MM.1S (cell line): ENCODE data around the gene CBX8.

Experiments
- DNase-seq: peaks from one replicate; pipeline ENCODE4 v3.0.0-alpha.2; 2015
- H2AFZ ChIP-seq: fragments of 300-600 bp; sonication (generic); 2 replicates; pipeline ENCODE4 v1.6.0; 2016; ENCODE audit warnings: antibody characterized with exemption, low read length
- H3F3A ChIP-seq: fragments of 300-600 bp; sonication (generic); 2 replicates; pipeline ENCODE4 v1.6.1; 2016; ENCODE audit warnings: mild to moderate bottlenecking, antibody characterized with exemption, low read length, moderate library complexity, mixed read lengths; ENCODE audit not compliant: insufficient read depth
- H3K27ac ChIP-seq: fragments of 300-600 bp; sonication (generic); 2 replicates; pipeline ENCODE4 v1.5.1; 2016; ENCODE audit warnings: mild to moderate bottlenecking, low read length
- H3K27me3 ChIP-seq: fragments of 300-600 bp; sonication (generic); replicated peaks from 2 replicates; pipeline ENCODE4 v1.6.0; 2016; ENCODE audit warnings: low read length; ENCODE audit not compliant: insufficient read depth
- H3K36me3 ChIP-seq: fragments of 300-600 bp; sonication (generic); replicated peaks from 2 replicates; pipeline ENCODE4 v1.6.1; 2016; ENCODE audit warnings: mild to moderate bottlenecking, low read length, mixed read lengths; ENCODE audit not compliant: insufficient read depth
- H3K4me1 ChIP-seq: fragments of 300-600 bp; sonication (generic); 2 replicates; pipeline ENCODE4 v1.6.1; 2016; ENCODE audit warnings: low read length, mixed read lengths
- H3K4me2 ChIP-seq: fragments of 300-600 bp; sonication (generic); 2 replicates; pipeline ENCODE4 v1.6.0; 2016; ENCODE audit warnings: low read depth, low read length
- H3K4me3 ChIP-seq: fragments of 300-600 bp; sonication (generic); 2 replicates; pipeline ENCODE4 v1.5.1; 2016; ENCODE audit warnings: low read length, mixed read lengths
- H3K79me2 ChIP-seq: fragments of 300-600 bp; sonication (generic); 2 replicates; pipeline ENCODE4 v1.6.1; 2016; ENCODE audit warnings: mixed run types, low read length, mixed read lengths
- H3K9ac ChIP-seq: fragments of 300-600 bp; sonication (generic); 2 replicates; pipeline ENCODE4 v1.6.1; 2016; ENCODE audit warnings: low read length, mixed read lengths
- H3K9me2 ChIP-seq: fragments of 300-600 bp; sonication (generic); replicated peaks from 2 replicates; pipeline ENCODE4 v1.6.1; 2016; ENCODE audit warnings: mild to moderate bottlenecking, low read length, mixed read lengths; ENCODE audit not compliant: insufficient read depth
- H3K9me3 ChIP-seq: fragments of 300-600 bp; sonication (generic); replicated peaks from 2 replicates; pipeline ENCODE4 v1.6.1; 2016; ENCODE audit warnings: mild to moderate bottlenecking, low read length, mixed read lengths; ENCODE audit not compliant: insufficient read depth
- H4K20me1 ChIP-seq: fragments of 300-600 bp; sonication (generic); 2 replicates; pipeline ENCODE4 v1.6.1; 2016; ENCODE audit warnings: mild to moderate bottlenecking, low read length, moderate library complexity, mixed read lengths; ENCODE audit not compliant: insufficient read depth
- CTCF ChIP-seq: fragments of 300-600 bp; sonication (generic); IDR thresholded peaks from 2 replicates; pipeline ENCODE4 v1.5.1; 2016; ENCODE audit warnings: antibody characterized with exemption, low read length, mixed read lengths
- EZH2 ChIP-seq: fragments of 300-600 bp; sonication (generic); optimal IDR thresholded peaks from 2 replicates; pipeline ENCODE3; 2017; ENCODE audit warnings: low read depth, mild to moderate bottlenecking, antibody characterized with exemption, low read length, mixed read lengths
- EZH2phosphoT487 ChIP-seq: fragments of 300-600 bp; sonication (generic); IDR thresholded peaks from 2 replicates; pipeline ENCODE4 v1.6.1; 2018; ENCODE audit warnings: antibody characterized with exemption, low read length

Gene CBX8

GRCh38 chr17:79792984-79793923 is 3.6 kb downstream of the CBX8 start:
- Histone ChIP-seq H3K4me2 (no peak overlapping the region), H3F3A (no peaks in the 10 kb centered on the region), H3K4me3 (no peak overlapping the region), H3K27me3 (peaks cover 49% of the 10 kb centered on the region), H3K4me1 (peaks cover 6% of the 10 kb centered on the region), H3K9me3 (no peaks in the 10 kb centered on the region), H3K27ac (no peak overlapping the region), H3K9me2 (no peaks in the 10 kb centered on the region), H3K79me2 (no peaks in the 10 kb centered on the region), H4K20me1 (no peaks in the 10 kb centered on the region), H2AFZ (no peak overlapping the region), H3K9ac (no peak overlapping the region), H3K36me3 (no peaks in the 10 kb centered on the region)
- no peak for DNase-seq
- no peak for TF ChIP-seq EZH2
- TF ChIP-seq CTCF, result no peak

- Histone ChIP-seq H3K9me3 (no peaks in the 10 kb centered on the region), H3K9me2 (no peaks in the 10 kb centered on the region), H3K4me1 (peaks cover 6% of the 10 kb centered on the region), H3K36me3 (no peaks in the 10 kb centered on the region), H3K9ac (no peak overlapping the region), H3K27me3 (peaks cover 51% of the 10 kb centered on the region), H3K4me2 (no peak overlapping the region), H3K79me2 (no peaks in the 10 kb centered on the region), H3K4me3 (no peak overlapping the region), H3K27ac (no peak overlapping the region), H3F3A (no peaks in the 10 kb centered on the region), H4K20me1 (no peaks in the 10 kb centered on the region), H2AFZ (no peak overlapping the region)
- no peak for DNase-seq
- TF ChIP-seq EZH2phosphoT487, result no peak
- TF ChIP-seq EZH2, result no peak
These were observed 4.5 kb downstream of the CBX8 start for GRCh38 chr17:79792341-79792871.

- H3K9ac ChIP-seq, result no peak overlapping the region
- H3K4me1 ChIP-seq, result peaks cover 6% of the 10 kb centered on the region
- no peaks in the 10 kb centered on the region for H3F3A ChIP-seq
- no peak for DNase-seq
- no peak overlapping the region for H2AFZ ChIP-seq
- no peaks in the 10 kb centered on the region for H3K36me3 ChIP-seq
- no peaks in the 10 kb centered on the region for H3K9me2 ChIP-seq
- H3K27ac ChIP-seq, result no peak overlapping the region
- no peak overlapping the region for H3K4me2 ChIP-seq
- H3K27me3 ChIP-seq, result peaks cover 57% of the 10 kb centered on the region
- H3K79me2 ChIP-seq, result no peaks in the 10 kb centered on the region
- H3K9me3 ChIP-seq, result no peaks in the 10 kb centered on the region
- H3K4me3 ChIP-seq, result no peak overlapping the region
- TF ChIP-seq CTCF, result no peak
- TF ChIP-seq EZH2phosphoT487, result no peak; the same call in 1 of the 2 replicates
- no peak for TF ChIP-seq EZH2
- no peaks in the 10 kb centered on the region for H4K20me1 ChIP-seq
These were observed 5.1 kb downstream of the CBX8 start for GRCh38 chr17:79791735-79792161.
